ENCODE results near the gene KIAA1586.
"Not testable (repeated sequence)": the region's sequence is repeated elsewhere in the genome, so short reads cannot be mapped to it uniquely, and the experiment has no call there.

DNA sequence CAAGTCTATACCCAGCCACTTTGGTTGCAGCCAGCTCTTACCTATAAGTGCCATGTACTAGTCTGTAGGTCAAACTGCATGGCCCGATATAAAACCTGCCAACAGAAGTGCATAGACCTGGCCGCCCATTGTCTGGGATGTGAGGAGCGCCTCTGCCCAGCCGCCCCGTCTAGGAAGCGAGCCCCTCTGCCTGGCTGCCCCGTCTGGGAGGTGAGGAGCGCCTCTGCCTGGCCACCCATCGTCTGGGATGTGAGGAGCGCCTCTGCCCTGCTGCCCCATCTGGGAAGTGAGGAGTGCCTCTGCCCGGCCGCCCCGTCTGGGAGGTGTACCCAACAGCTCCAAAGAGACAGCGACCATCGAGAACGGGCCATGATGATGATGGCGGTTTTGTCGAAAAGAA, 46.7 kb upstream of the KIAA1586 start:
- TF ChIP-seq, protein P1, sequence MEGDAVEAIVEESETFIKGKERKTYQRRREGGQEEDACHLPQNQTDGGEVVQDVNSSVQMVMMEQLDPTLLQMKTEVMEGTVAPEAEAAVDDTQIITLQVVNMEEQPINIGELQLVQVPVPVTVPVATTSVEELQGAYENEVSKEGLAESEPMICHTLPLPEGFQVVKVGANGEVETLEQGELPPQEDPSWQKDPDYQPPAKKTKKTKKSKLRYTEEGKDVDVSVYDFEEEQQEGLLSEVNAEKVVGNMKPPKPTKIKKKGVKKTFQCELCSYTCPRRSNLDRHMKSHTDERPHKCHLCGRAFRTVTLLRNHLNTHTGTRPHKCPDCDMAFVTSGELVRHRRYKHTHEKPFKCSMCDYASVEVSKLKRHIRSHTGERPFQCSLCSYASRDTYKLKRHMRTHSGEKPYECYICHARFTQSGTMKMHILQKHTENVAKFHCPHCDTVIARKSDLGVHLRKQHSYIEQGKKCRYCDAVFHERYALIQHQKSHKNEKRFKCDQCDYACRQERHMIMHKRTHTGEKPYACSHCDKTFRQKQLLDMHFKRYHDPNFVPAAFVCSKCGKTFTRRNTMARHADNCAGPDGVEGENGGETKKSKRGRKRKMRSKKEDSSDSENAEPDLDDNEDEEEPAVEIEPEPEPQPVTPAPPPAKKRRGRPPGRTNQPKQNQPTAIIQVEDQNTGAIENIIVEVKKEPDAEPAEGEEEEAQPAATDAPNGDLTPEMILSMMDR (IDR thresholded peaks at IDR 0.05; ENCODE audit: low read depth, low read length, poor library complexity, severe bottlenecking): not testable (repeated sequence)
- TF ChIP-seq EZH2phosphoT487 (IDR thresholded peaks at IDR 0.05; ENCODE audit: borderline replicate concordance, low read length): not testable (repeated sequence)
